Measurements from ENCODE around the gene HNRNPA1. TPM values are rescaled to one million over a fixed set of nuclear protein-coding genes. Genes with fewer than 3 reads are reported as not detected.
"Not testable (repeated sequence)": the region's sequence is repeated elsewhere in the genome, so short reads cannot be mapped to it uniquely, and the experiment has no call there.

Gene HNRNPA1
- 612 and 670 TPM in 2 replicates for total RNA-seq (2014; rRNA removed; shearing (Covaris generic))
- polyA plus RNA-seq (2014; cell fraction: nucleus; rRNA removed) = 503 and 568 TPM in 2 replicates

- peak; percentile 100 for DNase-seq (ENCODE audit: extremely low read depth, low read depth)
Measured at GRCh38 chr12:54280468-54281260, at the start of gene HNRNPA1. Gene HNRNPA1 (plus strand): TSS chr12:54280726. CDS start chr12:54280808, 82 bp downstream.

DNA sequence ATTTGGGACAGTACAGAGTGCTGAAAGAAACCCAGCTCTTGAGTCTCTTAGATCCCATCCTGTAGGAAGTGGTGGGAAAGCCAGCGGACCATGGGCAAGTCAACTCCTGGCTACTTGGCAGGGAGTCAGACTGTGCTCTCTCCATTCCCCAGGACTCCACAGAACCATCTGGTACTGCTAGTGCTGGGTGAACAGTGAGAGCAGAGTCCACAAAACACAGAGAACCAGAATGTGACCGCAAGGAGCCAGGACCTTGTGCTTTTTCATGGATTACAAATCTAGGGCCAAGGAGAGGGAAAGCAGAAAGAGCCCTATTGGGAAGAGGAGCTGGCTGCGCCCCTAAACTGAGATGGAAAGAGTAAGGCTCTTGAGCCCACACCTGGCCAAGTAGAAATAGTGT, 49.3 kb upstream of the HNRNPA1 start:
- not testable (repeated sequence) for DNase-seq (ENCODE audit: extremely low read depth, low read depth)

DNA sequence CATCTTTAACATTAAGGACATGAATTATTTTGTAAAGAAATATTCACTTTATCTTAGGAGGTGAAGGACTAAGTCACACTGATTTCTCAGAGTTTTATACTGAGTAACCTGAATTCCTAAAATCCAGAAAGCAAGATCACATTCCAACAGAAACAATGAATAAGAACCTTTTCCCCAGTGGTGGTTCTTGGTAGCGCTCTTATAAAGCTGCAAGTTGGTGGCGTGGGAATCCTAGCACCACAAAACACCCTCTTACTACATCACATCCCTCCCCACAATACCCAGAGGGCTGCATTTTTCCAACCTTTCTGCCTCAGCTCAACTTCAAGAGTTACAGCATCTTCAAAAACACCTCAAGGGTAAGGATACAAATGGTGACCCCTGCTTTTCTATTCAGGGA, 47.7 kb upstream of the HNRNPA1 start:
- no peak for DNase-seq (ENCODE audit: extremely low read depth, low read depth)

- no peak for DNase-seq (ENCODE audit: extremely low read depth, low read depth)
Measured at GRCh38 chr12:54238531-54238930, 42.0 kb upstream of the HNRNPA1 start.

DNA sequence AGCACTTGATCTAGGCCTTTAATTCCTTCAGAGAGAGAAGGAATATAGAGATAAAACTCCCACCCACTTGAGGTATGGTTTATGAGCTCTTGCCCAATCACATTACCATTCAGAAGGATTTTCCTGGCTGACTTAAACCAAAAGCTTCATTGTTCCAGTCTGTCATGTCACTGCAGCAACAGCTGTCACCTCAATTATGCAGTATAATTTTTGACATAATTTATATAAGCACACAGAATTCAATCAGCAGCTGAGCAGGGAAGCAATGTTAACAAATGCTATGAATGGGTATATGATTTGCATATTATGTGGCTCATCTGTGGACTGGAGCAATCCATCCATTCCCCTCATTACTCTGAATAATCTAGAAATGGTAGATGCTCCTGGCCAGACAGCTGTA, 40.9 kb upstream of the HNRNPA1 start:
- no peak for DNase-seq (ENCODE audit: extremely low read depth, low read depth)

DNA sequence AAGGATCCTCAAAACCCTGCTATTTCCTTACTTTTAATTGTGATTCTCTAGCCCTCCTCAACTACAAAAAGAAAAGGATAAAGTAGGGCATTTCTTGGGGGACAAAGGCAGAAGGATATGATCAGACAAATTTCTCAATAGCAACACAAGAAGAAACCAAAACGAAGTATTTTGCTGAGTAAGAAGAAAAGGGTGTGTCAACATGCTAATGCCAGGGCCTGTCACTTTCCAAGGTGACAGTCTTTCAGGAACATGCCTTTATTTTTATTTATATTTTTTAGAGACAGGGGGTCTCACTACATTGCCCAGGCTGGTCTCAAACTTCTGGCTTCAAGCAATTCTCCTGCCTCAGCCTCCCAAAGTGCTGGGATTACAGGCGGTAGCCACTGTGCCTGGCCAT, 40.4 kb upstream of the HNRNPA1 start:
- no peak for DNase-seq (ENCODE audit: extremely low read depth, low read depth)

DNA sequence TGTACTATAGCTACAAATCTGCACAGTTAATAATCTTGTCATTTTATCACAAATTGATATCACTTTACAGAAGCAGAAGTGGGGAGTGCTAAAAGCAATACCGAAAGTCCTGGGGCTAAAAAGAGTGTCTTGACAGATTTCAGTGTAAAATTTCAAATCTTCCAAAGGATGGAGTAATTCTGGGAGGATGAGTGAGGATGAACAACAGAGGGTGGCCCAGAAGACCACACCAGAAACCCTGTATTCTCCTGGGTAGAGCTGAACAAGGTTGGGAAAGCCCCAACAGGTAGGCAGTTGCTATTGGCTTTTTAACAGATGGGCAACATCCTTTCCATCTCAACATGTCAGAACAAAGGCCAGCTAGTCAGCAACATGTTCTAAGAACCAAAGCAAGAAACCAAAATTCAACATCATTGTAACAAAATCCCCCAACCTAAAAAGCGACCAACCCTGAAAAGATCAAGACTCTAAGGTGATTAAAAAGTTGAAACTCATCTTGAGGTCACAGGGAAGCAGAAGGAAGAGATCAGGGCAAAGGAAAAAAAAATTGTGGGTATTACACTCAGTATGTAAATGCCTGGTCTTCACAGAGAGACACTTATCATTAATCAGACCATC, 39.4 kb upstream of the HNRNPA1 start:
- DNase-seq (ENCODE audit: extremely low read depth, low read depth) = no peak

DNA sequence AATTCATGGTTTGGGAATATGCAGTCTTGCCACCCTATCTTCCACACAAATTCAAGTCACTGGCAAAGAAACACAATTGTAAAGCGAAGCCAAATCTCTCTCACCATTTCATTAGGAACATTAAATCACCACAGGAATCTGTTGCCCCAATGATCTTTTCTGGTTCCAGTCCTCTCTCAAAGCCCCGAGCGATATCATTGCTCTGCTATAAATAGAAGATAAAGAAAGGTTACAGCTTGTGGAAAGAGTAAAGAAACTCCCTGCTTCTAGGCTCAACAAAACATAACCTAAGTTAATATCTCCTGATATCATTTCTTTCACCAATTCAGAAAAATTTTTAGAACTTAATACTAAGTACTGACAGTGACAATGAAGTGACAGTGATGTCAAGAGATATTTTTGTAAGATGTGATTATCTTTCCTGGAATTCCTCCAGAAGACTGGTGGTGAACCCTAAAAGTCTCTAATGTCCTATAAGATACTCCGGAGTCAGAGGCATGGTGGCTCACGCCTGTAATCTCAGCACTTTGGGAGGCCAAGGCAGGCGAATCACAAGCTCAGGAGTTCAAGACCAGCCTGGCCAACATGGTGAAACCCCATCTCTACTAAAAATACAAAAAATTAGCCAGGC, 34.4 kb upstream of the HNRNPA1 start:
- DNase-seq (ENCODE audit: extremely low read depth, low read depth) = no peak

DNA sequence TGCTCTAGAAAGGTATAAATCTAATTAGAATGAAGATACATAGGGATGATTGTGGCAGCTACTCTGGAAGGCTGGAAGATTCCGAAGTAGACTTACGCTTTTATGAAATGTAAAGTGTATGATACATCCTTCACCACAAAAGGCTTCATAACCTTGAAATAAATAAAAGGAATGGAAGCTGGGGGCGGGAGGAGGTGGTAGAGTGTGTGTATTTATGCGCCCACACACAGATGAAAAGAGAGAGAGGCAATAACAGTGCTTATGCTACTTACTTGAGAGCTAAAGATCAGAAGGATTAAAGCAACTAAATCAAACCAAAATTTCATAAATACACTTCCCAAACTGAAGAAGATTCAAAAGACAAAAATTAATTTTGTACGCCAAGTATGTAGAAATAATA, 31.0 kb upstream of the HNRNPA1 start:
- DNase-seq (ENCODE audit: extremely low read depth, low read depth) = no peak

DNA sequence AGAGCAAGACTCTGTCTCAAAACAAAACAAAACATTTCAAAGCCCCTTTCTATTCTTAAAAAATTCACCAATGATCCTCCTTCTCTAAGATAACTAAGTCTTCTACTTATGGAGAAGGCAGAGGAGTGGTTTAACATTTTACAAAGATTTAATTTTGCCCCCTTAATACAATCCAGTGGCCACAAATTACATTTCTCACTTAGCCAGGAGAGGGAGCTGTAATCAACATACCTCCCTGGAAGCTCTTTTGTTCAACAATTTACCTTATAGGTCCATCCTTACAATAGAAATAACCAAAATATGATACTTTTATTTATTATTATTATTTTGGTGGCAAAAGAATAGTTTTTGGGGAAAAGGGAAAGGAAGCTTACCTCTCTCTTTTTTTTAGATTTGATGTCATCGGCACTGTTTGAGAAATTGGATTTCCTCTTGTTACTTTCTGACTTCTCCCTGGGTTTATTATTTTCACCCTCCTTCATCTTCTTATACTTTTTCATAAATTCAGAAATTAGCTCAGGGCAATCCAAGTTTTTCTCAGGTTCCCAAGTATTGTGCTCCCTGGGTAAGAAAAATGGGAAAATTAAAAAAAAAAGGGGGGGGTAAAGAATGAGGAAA, 28.8 kb upstream of the HNRNPA1 start:
- peak; percentile 44 for DNase-seq (ENCODE audit: extremely low read depth, low read depth)

- DNase-seq (ENCODE audit: extremely low read depth, low read depth) = no peak
Measured at GRCh38 chr12:54253240-54253639, 27.3 kb upstream of the HNRNPA1 start.

DNA sequence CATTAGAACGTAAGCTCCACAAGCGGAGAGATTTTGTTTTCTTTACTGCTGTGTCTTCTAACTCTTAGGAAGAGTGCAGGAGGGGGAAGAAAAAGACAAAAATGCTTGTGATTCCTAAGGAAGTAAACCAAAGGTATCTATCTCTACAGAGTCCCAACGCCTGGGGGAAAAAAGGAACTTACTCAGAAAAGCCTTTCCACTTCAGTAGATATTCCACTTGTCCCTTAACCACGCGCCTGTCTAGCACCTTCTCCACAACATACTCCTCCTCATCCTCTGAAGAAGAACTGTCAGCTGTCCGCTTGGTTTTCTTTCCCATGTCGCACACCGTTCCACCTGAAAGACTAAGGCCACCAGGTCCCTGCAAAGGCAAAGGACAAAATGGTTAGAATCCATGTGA, 23.2 kb upstream of the HNRNPA1 start:
- no peak for DNase-seq (ENCODE audit: extremely low read depth, low read depth)

GRCh38 chr12:54258201-54258681, 22.3 kb upstream of the HNRNPA1 start:
- no peak for DNase-seq (ENCODE audit: extremely low read depth, low read depth)

- DNase-seq (ENCODE audit: extremely low read depth, low read depth) = peak; percentile 61
Measured at GRCh38 chr12:54259194-54260011, 21.1 kb upstream of the HNRNPA1 start.

- no peak for DNase-seq (ENCODE audit: extremely low read depth, low read depth)
Measured at GRCh38 chr12:54261815-54262402, 18.6 kb upstream of the HNRNPA1 start.

DNA sequence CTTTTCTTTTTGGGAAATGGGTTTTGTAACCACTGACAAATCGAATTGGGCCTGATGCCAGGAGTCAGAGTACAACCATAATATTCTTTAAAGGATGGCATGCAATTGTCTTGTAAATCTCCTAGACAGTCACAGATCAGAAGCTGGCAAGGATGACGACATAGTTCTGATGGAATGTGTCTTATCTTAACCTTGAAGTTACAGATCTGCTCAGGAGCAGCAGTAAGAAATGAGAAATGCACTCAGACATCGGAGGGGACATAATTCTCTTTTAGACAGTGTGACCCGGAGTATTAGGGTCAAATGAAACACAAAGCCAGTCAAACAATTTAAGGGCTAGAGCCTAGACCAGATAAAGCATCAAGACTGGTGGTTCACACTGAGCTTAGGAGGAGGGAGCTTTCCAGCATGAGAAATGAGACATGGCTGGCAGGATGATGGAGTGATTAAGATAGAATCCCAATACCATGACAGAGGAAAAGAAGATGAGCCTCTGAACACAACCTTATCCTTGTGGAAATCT, 18.1 kb upstream of the HNRNPA1 start:
- no peak for DNase-seq (ENCODE audit: extremely low read depth, low read depth)

- DNase-seq (ENCODE audit: extremely low read depth, low read depth) = no peak
Measured at GRCh38 chr12:54265364-54265812, 15.1 kb upstream of the HNRNPA1 start.

- DNase-seq (ENCODE audit: extremely low read depth, low read depth) = peak; percentile 38
Measured at GRCh38 chr12:54266852-54267251, 13.7 kb upstream of the HNRNPA1 start.

- no peak for DNase-seq (ENCODE audit: extremely low read depth, low read depth)
Measured at GRCh38 chr12:54270345-54270744, 10.2 kb upstream of the HNRNPA1 start.
